HuH-7.5 (cell line): Measurements from ENCODE around the gene ZBTB46.
"Not testable (repeated sequence)": the region's sequence is repeated elsewhere in the genome, so short reads cannot be mapped to it uniquely, and the experiment has no call there.

Experiments
- DNase-seq: peaks from one replicate; pipeline ENCODE4 v3.0.0; 2011; ENCODE audit warnings: low spot score

Gene ZBTB46

DNA sequence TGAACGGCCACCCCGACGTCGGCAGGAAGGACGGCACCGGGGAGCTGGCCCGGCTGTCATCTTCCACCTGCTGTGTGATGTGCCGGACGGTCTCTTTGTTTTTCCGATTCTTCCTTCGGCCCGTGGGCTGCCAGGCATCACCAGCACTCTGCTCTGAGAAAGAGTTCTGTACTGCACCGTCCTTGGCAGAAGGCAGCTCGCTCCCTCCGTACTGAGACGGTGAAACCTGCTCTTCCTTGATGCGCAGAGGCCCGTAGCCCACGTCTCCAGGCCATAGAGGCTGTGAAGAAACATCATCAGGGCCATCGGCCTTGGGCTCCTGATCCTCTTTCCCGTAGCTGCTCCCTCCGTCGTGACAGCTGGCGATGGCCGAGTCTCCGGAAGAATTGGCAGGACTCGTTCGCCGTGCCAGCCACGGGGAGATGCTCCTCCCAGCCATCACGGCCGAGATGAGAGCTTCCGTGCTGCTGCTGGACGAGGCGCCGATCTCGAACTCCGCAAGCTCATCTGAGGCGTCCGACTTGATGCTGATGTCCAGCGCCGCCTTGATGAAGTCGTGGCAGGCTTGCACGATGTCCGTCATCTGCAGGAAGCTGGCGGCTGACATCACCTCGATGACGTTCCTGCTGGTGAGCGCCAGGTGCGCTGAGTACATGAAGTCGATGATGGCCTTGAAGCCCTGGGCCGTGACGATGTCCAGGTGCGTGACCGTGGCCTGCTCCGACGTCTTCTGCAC lies 41.1 kb downstream of the ZBTB46 start:
- DNase-seq = no peak

- no peak for DNase-seq
Observed at GRCh38 chr20:63787749-63788148, 43.3 kb downstream of the ZBTB46 start.

GRCh38 chr20:63787302-63787701 lies 43.8 kb downstream of the ZBTB46 start:
- no peak for DNase-seq

GRCh38 chr20:63785691-63786131 lies 45.4 kb downstream of the ZBTB46 start:
- DNase-seq = no peak

- no peak for DNase-seq
Observed at GRCh38 chr20:63783970-63784369, 47.1 kb downstream of the ZBTB46 start.

DNA sequence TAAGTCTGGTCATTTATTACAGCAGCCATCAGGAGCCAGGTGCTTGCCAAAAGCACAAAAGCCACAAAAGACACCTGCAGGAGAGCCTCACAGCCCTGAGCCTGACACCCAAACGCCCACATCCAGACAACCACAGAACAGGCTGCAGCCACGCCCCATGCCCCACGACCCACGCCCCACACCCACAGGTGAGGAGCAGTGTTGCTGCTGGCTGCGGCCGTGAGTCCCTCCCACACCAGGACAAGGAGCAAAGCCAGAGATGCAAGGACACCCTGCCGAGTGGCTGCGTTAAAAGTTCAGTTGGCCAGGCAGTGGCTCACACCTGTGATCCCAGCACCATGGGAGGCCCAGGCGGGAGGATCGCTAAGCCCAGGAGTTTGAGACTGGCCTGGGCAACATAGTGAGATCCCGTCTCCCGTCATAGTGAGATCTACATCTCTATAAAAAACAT lies 48.5 kb downstream of the ZBTB46 start:
- no peak for DNase-seq

GRCh38 chr20:63782051-63782471 lies 49.0 kb downstream of the ZBTB46 start:
- DNase-seq = no peak

DNA sequence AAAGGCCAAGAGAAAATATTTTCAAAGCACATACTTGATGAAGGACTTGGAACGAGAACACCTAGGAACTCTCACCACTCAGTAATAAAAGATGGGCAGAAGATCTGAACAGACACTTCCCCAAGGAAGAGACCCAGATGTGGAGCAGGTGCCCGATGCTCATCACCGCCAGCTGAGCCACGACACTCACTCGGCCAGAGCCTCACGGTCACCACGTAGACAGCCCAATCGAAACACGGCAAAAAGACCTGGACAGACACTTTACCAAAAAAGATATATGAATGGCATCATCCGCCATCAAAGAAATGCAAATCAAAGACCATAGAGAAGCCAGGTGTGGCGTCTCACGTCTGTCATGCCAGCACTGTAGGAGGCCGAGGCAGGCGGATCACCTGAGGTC lies 49.9 kb downstream of the ZBTB46 start:
- no peak for DNase-seq

DNA sequence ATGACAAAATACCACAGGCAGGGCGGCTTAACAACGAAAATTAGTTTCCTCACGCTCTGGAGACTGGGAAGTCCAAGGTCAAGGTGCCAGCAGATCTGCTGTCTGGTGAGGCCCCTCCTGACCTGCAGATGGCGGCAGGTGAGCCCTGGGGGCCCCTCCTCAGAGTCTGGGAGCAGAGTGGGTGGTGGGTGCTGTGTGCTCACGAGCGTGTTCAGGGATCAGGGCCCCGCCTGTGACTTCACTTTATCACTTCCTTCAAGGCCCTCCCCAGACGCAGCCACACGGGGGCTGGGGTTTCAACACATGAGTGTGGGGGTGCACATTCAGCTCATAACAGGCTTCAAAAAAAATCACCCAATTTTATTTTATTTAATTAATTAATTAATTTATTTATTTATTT lies 52.2 kb downstream of the ZBTB46 start:
- no peak for DNase-seq

GRCh38 chr20:63778034-63778752 lies 52.9 kb downstream of the ZBTB46 start:
- DNase-seq = no peak

- no peak for DNase-seq
Observed at GRCh38 chr20:63777614-63778013, 53.5 kb downstream of the ZBTB46 start.

DNA sequence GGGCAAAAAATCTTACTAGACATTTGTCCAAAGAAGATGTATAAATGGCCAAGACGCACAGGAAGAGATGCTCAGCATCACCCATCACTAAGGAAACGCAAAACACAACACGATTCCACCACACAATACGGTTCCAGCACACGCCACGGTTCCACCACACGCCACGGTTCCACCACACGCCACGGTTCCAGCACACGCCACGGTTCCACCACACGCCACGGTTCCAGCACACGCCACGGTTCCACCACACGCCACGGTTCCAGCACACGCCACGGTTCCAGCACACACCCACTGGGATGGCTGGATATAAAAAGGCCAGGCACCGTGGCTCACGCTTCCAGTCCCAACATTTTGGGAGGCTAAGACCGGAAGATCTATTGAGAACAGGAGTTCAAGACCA lies 54.2 kb downstream of the ZBTB46 start:
- DNase-seq = not testable (repeated sequence)

GRCh38 chr20:63775096-63775978 lies 55.7 kb downstream of the ZBTB46 start:
- no peak for DNase-seq

- DNase-seq = no peak
Observed at GRCh38 chr20:63774306-63774705, 56.8 kb downstream of the ZBTB46 start.

DNA sequence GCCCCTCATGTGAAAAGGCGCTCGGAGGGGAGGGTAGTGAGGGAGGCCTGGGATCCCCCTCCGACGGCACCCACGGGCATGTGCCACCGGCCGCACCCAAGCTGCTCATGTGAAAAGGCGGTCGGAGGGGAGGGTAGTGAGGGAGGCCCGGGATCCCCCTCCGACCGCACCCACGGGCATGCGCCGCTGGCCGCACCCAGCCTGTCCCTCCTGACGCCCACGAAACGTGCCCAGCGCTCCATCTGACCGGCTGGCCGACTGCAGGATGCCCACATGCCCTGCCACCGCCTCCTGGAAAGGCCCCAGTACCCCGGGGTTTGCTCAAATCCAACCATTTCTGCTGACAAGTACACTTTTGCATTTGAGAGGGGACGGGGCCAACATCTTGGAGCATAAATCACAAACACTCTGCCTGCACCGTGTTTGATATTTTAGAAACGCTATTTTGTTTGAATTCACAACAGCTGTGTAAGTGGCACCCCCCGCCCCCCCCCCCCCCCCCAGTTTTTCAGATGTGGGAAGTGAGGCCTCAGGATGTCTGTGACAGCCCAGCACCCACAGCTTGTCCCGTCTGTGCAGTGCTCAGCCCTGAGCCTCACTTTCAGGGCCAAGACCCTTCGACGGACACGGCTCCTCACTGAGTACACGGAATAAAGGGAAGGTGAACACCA lies 57.4 kb downstream of the ZBTB46 start:
- DNase-seq = no peak

DNA sequence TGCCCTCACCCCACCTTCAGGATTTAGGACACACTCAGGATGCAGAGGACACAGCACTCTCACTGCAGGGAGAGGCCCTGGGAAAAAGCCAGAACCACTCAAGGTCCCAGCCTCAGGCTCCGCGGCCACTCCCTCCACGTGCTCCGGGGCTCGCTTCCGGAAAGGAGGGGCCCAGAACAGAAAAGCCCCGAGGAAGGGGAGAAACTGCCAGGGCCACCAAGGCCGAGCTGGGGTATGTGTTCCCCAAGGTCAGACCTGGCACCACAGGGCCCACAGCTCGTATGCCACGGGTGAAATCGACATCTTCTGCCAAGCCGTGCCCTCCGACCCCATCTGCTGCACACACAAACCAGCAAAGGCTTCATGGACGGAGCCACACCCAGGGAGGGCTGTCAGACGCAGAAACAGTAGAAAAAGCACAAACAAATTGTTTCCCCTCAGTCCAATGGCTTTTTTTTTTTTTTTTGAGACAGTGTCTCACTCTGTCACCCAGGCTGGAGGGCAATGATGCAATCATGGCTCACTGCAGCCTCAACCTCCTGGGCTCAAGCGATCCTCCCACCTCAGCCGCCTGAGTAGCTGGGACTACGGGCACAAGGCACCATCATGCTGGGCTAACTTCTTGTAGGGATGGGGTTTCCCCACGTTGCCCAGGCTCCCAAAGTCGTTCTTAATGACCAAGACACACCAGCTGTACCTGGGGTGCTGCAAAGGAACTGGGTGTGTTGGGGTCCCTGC lies 58.1 kb downstream of the ZBTB46 start:
- DNase-seq = no peak

DNA sequence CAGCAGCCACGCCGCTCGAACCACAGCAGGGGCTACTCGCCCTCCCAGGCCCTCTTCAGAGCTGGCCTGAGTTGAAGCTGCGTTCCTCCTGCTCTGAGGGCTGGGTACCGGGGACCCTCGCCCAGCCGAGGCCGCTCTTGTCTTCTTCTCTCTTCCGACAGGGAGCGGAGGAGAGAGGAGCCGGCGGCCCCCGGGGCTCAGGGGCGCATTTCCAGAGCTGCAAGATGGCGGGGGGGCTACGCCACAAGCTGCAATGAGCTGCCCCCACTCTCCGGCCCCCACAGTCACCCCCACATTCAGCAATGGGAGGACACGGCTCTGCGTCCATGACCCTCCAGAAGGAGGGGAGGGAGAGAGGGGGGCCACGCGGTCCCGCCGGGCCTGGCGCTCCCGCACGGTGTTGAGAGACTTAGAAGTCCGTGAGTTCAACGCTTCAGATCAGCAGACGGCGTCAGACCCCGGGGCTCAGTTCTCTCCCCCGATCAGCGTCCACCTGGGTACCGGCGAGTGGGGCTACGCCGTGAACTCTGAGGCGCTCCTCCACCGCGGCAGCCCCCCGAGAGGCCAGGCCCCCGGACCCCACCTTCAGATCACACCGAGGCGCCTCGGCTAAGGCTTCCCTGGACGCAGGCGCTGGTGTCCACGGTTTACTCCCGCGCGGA lies 59.9 kb downstream of the ZBTB46 start:
- no peak for DNase-seq

DNA sequence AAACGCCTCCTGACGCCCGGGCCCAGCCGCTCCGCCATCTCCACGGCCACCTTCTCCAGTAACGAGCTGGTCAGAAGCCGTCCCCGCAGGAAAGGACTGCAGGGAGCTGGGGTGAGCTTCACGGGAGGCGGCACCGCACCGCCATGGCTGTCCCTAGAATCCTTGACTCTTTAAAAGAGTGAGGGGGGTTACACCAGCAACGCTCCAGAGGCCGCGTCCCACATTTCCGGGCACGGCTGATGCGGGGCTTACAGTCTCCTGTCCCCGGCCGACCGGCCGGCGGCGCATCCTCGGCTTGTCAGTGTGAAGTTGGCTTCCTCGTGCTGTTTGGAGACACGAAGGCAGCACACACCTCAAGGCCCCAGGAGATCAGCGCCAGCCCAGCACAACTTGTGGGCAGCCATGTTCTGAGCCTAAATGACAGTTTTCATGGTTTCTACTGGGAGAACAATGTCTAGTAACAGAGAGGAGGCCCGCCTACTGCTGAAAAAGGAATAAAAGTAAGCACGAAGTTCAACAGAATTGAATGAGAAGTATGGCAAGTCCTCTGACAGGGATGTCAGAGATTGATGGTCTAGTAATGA lies 61.1 kb downstream of the ZBTB46 start:
- no peak for DNase-seq

GRCh38 chr20:63768591-63769515 lies 62.2 kb downstream of the ZBTB46 start:
- no peak for DNase-seq
